ENCODE data around the gene AJAP1. TPM values are rescaled to one million over a fixed set of nuclear protein-coding genes. Genes with fewer than 3 reads are reported as not detected.

Gene AJAP1
- total RNA-seq, 4 donors from 2014 or later, result 0.30 to 4.0 (median 1.0) TPM

GRCh38 chr1:4825800-4826450, 171.5 kb downstream of the AJAP1 start:
- 41 to 49% methylated on average over 5 of the region's 5 CpGs for WGBS, 2 donors
- H3K27ac ChIP-seq, result no peak overlapping the region
- no peaks in the 10 kb centered on the region for H3K4me1 ChIP-seq
- H3K36me3 ChIP-seq, result no peaks in the 10 kb centered on the region
- no peaks in the 10 kb centered on the region for H3K27me3 ChIP-seq
- no peak for TF ChIP-seq POLR2A (IDR thresholded peaks at IDR 0.05)
- TF ChIP-seq CTCF (IDR thresholded peaks at IDR 0.05), result peak in 5 of 6 experiments; percentile 10 to 52 (median 31)
- DNase-seq, result no peak
- H3K9me3 ChIP-seq, result peaks cover 0 to 8% (median 7%) of the 10 kb centered on the region in 3 donors
- intact Hi-C loops (cut with DNase I), result no loop called here
- no peak overlapping the region for H3K4me3 ChIP-seq

GRCh38 chr1:4830707-4831106, 176.3 kb downstream of the AJAP1 start:
- TF ChIP-seq POLR2A (IDR thresholded peaks at IDR 0.05), result no peak
- TF ChIP-seq CTCF (IDR thresholded peaks at IDR 0.05), result no peak
- no peaks in the 10 kb centered on the region for H3K36me3 ChIP-seq
- no peak overlapping the region for H3K4me3 ChIP-seq
- no peak for DNase-seq
- H3K9me3 ChIP-seq, result no peaks in the 10 kb centered on the region
- peaks cover 0 to 7% (median 0%) of the 10 kb centered on the region in 4 donors for H3K27me3 ChIP-seq
- no peak overlapping the region for H3K27ac ChIP-seq
- WGBS, 2 donors, result 45 to 50% methylated on average over 2 to 6 of the region's 6 CpGs
- H3K4me1 ChIP-seq, result no peaks in the 10 kb centered on the region
- intact Hi-C loops (cut with DNase I), result no loop called here

- 20 to 33% methylated on average over 1 to 2 of the region's 2 CpGs for WGBS, 2 donors
These were observed 182.2 kb downstream of the AJAP1 start for GRCh38 chr1:4836574-4836973.

GRCh38 chr1:4837031-4837600, 182.7 kb downstream of the AJAP1 start:
- no peaks in the 10 kb centered on the region for H3K36me3 ChIP-seq
- peaks cover 0 to 22% (median 13%) of the 10 kb centered on the region in 3 donors for H3K4me1 ChIP-seq
- peaks cover 0 to 7% (median 0%) of the 10 kb centered on the region in 4 donors for H3K27me3 ChIP-seq
- H3K27ac ChIP-seq, result peak overlapping the region in 1 of 4 donors; percentile 31
- no peaks in the 10 kb centered on the region for H3K9me3 ChIP-seq
- H3K4me3 ChIP-seq, result no peak overlapping the region
- DNase-seq, result no peak
- 24 to 41% methylated on average over 3 of the region's 4 CpGs for whole genome bisulfite sequencing, 2 donors
- TF ChIP-seq POLR2A (IDR thresholded peaks at IDR 0.05), result no peak
- intact Hi-C loops (cut with DNase I), result no loop called here

More at GRCh38 chr1:4836574-4836973, 182.2 kb downstream of the AJAP1 start:
- Histone ChIP-seq H3K36me3 (no peaks in the 10 kb centered on the region), H3K4me1 (peaks cover 0 to 22% (median 13%) of the 10 kb centered on the region in 3 donors), H3K4me3 (no peak overlapping the region), H3K27ac (no peak overlapping the region), H3K27me3 (peaks cover 0 to 7% (median 0%) of the 10 kb centered on the region in 4 donors), H3K9me3 (no peaks in the 10 kb centered on the region)
- no peak for DNase-seq
- TF ChIP-seq POLR2A (IDR thresholded peaks at IDR 0.05) (no peak), CTCF (IDR thresholded peaks at IDR 0.05) (no peak)
- intact Hi-C loops (cut with DNase I), result no loop called here

GRCh38 chr1:4837752-4838151, 183.3 kb downstream of the AJAP1 start:
- TF ChIP-seq CTCF (IDR thresholded peaks at IDR 0.05) (no peak), POLR2A (IDR thresholded peaks at IDR 0.05) (no peak)
- WGBS, 2 donors, result 33 to 60% methylated on average over 2 to 8 of the region's 8 CpGs
- intact Hi-C loops (cut with DNase I), result no loop called here
- DNase-seq, result no peak
- no peak overlapping the region for H3K4me3 ChIP-seq
- H3K4me1 ChIP-seq, result peaks cover 0 to 22% (median 13%) of the 10 kb centered on the region in 3 donors
- peaks cover 0 to 7% (median 0%) of the 10 kb centered on the region in 4 donors for H3K27me3 ChIP-seq
- no peaks in the 10 kb centered on the region for H3K9me3 ChIP-seq
- peak overlapping the region in 1 of 4 donors; percentile 31 for H3K27ac ChIP-seq
- H3K36me3 ChIP-seq, result no peaks in the 10 kb centered on the region

Measured in esophagus squamous epithelium (tissue), 5 donors.